ENCODE data around the gene ATP11A.

ATP11A gene

GRCh38 chr13:112891477-112892401 is 201.9 kb downstream of the ATP11A start:
- H3K27ac ChIP-seq (ENCODE audit: extremely low read depth, low read depth, low read length): no peak overlapping the region
- H3K36me3 ChIP-seq (ENCODE audit: control insufficient read depth in 2 of 2, insufficient read depth in 1 of 2, low read length in 2 of 2): no peaks in the 10 kb centered on the region
- POLR2A ChIA-PET: no interaction called here
- no peak overlapping the region for H3K4me3 ChIP-seq (ENCODE audit: low read depth, low read length)
- peaks cover 2% of the 10 kb centered on the region; the same call in 1 of the 2 replicates for H3K4me1 ChIP-seq (ENCODE audit: control insufficient read depth, insufficient read depth, low read length)
- H3K9me3 ChIP-seq (ENCODE audit: control insufficient read depth, insufficient read depth, low read depth, low read length): no peaks in the 10 kb centered on the region
- CTCF ChIA-PET: no interaction called here
- no peak for TF ChIP-seq SETDB1 (IDR thresholded peaks at IDR 0.05; ENCODE audit: insufficient read length, low read length)
- no peak for TF ChIP-seq ZNF664 (tag by site-specific recombination; IDR thresholded peaks at IDR 0.05)
- no peak for TF ChIP-seq ZNF596 (tag by site-specific recombination; IDR thresholded peaks at IDR 0.05)
- TF ChIP-seq SCRT1 (tag by site-specific recombination; IDR thresholded peaks at IDR 0.05; ENCODE audit: borderline replicate concordance): no peak
- peak; percentile 99 for TF ChIP-seq ZIC2 (tag by site-specific recombination; IDR thresholded peaks at IDR 0.05)
- TF ChIP-seq ZNF843 (tag by site-specific recombination; IDR thresholded peaks at IDR 0.05): no peak
- no peak for TF ChIP-seq ZNF677 (tag by site-specific recombination; IDR thresholded peaks at IDR 0.05)
- TF ChIP-seq OVOL3 (tag by site-specific recombination; IDR thresholded peaks at IDR 0.05): no peak
- no peak for TF ChIP-seq ZNF747 (tag by site-specific recombination; IDR thresholded peaks at IDR 0.05)
- TF ChIP-seq ZNF658 (tag by site-specific recombination; IDR thresholded peaks at IDR 0.05): no peak
- TF ChIP-seq ZNF148 (tag by site-specific recombination; IDR thresholded peaks at IDR 0.05; ENCODE audit: borderline replicate concordance): no peak
- no peak for TF ChIP-seq ZBTB7A (tag by site-specific recombination; IDR thresholded peaks at IDR 0.05; ENCODE audit: low read depth)
- TF ChIP-seq ZNF449 (tag by site-specific recombination; IDR thresholded peaks at IDR 0.05): no peak
- no peak for TF ChIP-seq KLF1 (tag by site-specific recombination; IDR thresholded peaks at IDR 0.05)
- TF ChIP-seq ZNF610 (tag by site-specific recombination; IDR thresholded peaks at IDR 0.05; ENCODE audit: borderline replicate concordance): no peak
- TF ChIP-seq ZNF692 (tag by site-specific recombination; IDR thresholded peaks at IDR 0.05): no peak
- no peak for TF ChIP-seq MYNN (tag by site-specific recombination; IDR thresholded peaks at IDR 0.05; ENCODE audit: borderline replicate concordance)
- TF ChIP-seq TRIM28 (IDR thresholded peaks at IDR 0.05; ENCODE audit: borderline replicate concordance, low read length): no peak
- TF ChIP-seq OSR2 (tag by site-specific recombination; IDR thresholded peaks at IDR 0.05): peak; percentile 35; the same call in 1 of the 2 replicates
- no peak for TF ChIP-seq ZNF280D (tag by site-specific recombination; IDR thresholded peaks at IDR 0.05)
- TF ChIP-seq ZBTB8A (tag by site-specific recombination; IDR thresholded peaks at IDR 0.05): peak; percentile 49
- TF ChIP-seq FEZF1 (tag by site-specific recombination; IDR thresholded peaks at IDR 0.05): no peak
- TF ChIP-seq ATF2 (tag by site-specific recombination; IDR thresholded peaks at IDR 0.05; ENCODE audit: low read depth): no peak
- peak; percentile 68; the same call in 1 of the 2 replicates for TF ChIP-seq ZNF423 (tag by site-specific recombination; IDR thresholded peaks at IDR 0.05)
- TF ChIP-seq ZBTB48 (tag by site-specific recombination; IDR thresholded peaks at IDR 0.05): no peak
- TF ChIP-seq ZNF513 (tag by site-specific recombination; IDR thresholded peaks at IDR 0.05): no peak

Data from HEK293 (cell line).